Neural progenitor cell (in vitro differentiated cells): ENCODE data around the gene R3HDM2. TPM values are rescaled to one million over a fixed set of nuclear protein-coding genes. Genes with fewer than 3 reads are reported as not detected.

ENCODE experiments used
- DNase-seq: peaks from one replicate; pipeline ENCODE4 v3.0.0-alpha.2; 2016; ENCODE audit warnings: low spot score
- H2AFZ ChIP-seq: fragments of 200-600 bp; sonication (generic); replicated peaks from 2 replicates; pipeline ENCODE4 v1.6.1; 2016; ENCODE audit warnings: antibody characterized with exemption
- H3F3A ChIP-seq: fragments of 200-600 bp; sonication (generic); 2 replicates; pipeline ENCODE4 v1.6.1; 2016; ENCODE audit warnings: antibody characterized with exemption, low read depth
- H3K27ac ChIP-seq: fragments of 200-600 bp; sonication (generic); 2 replicates; pipeline ENCODE4 v1.5.1; 2016; ENCODE audit warnings: mild to moderate bottlenecking
- H3K27me3 ChIP-seq: fragments of 200-600 bp; sonication (generic); 2 replicates; pipeline ENCODE4 v1.6.1; 2016; ENCODE audit warnings: mild to moderate bottlenecking, moderate library complexity
- H3K36me3 ChIP-seq: fragments of 200-600 bp; sonication (generic); 2 replicates; pipeline ENCODE4 v1.5.1; 2016
- H3K4me1 ChIP-seq: fragments of 200-600 bp; sonication (generic); 2 replicates; pipeline ENCODE4 v1.6.1; 2016; ENCODE audit warnings: mixed run types
- H3K4me2 ChIP-seq: fragments of 200-600 bp; sonication (generic); 2 replicates; pipeline ENCODE4 v1.6.1; 2016
- H3K4me3 ChIP-seq: fragments of 200-600 bp; sonication (generic); 2 replicates; pipeline ENCODE4 v1.5.1; 2016
- H3K79me2 ChIP-seq: fragments of 200-600 bp; sonication (generic); 2 replicates; pipeline ENCODE4 v1.6.1; 2016; ENCODE audit warnings: low read depth
- H3K9ac ChIP-seq: fragments of 200-600 bp; sonication (generic); 2 replicates; pipeline ENCODE4 v1.6.1; 2016
- H3K9me3 ChIP-seq: fragments of 200-600 bp; sonication (generic); 2 replicates; pipeline ENCODE4 v1.5.1; 2016; ENCODE audit warnings: low read depth
- H4K20me1 ChIP-seq: fragments of 200-600 bp; sonication (generic); 2 replicates; pipeline ENCODE4 v1.6.1; 2016; ENCODE audit warnings: low read depth
- H3K27ac Mint-ChIP-seq: 3 replicates; pipeline ENCODE4 v1.8.0; 2021; ENCODE audit warnings: mixed read lengths
- H3K27me3 Mint-ChIP-seq: 2 replicates; pipeline ENCODE4 v1.8.0; 2022; ENCODE audit warnings: low read depth, mild to moderate bottlenecking, inconsistent platforms, moderate library complexity, mixed read lengths; ENCODE audit not compliant: insufficient read depth
- H3K36me3 Mint-ChIP-seq: 3 replicates; pipeline ENCODE4 v1.8.0; 2021; ENCODE audit warnings: mixed read lengths
- H3K4me1 Mint-ChIP-seq: 3 replicates; pipeline ENCODE4 v1.8.0; 2021; ENCODE audit warnings: mixed read lengths
- H3K4me3 Mint-ChIP-seq: 3 replicates; pipeline ENCODE4 v1.8.0; 2021; ENCODE audit warnings: mild to moderate bottlenecking, moderate library complexity, mixed read lengths
- H3K9me3 Mint-ChIP-seq: 3 replicates; pipeline ENCODE4 v1.8.0; 2020; ENCODE audit warnings: mixed read lengths
- EZH2 ChIP-seq: fragments of 200-600 bp; sonication (generic); IDR thresholded peaks from 2 replicates; pipeline ENCODE4 v1.6.1; 2017; ENCODE audit warnings: antibody characterized with exemption, mild to moderate bottlenecking, moderate library complexity
- EZH2phosphoT487 ChIP-seq: fragments of 200-600 bp; sonication (generic); IDR thresholded peaks from 2 replicates; pipeline ENCODE4 v1.6.1; 2017; ENCODE audit warnings: antibody characterized with exemption
- total RNA-seq: library from RNA; depleted of rRNA; stranded (reverse); fragments of >200 nt; gene quantifications from 2 replicates; pipeline ENCODE4 v1.2.3, GENCODE V29; 2015; ENCODE audit warnings: low replicate concordance
- TF ChIP-seq, protein P1 (sequence below): fragments of 200-600 bp; sonication (generic); IDR thresholded peaks from 2 replicates; pipeline ENCODE4 v1.5.1; 2017; ENCODE audit warnings: antibody characterized with exemption, mild to moderate bottlenecking

R3HDM2 gene
- total RNA-seq, 1 donor from 2014 or later, result 40.0 TPM

GRCh38 chr12:57238854-57239554 lies 191.8 kb downstream of the R3HDM2 start:
- no peaks in the 10 kb centered on the region for H3K9me3 ChIP-seq
- Mint-ChIP-seq H3K4me1 (peaks cover 55% of the 10 kb centered on the region), H3K4me3 (peak overlapping the region; percentile 86), H3K36me3 (peaks cover 7% of the 10 kb centered on the region), H3K27ac (no peak overlapping the region), H3K27me3 (peaks cover 69% of the 10 kb centered on the region), H3K9me3 (no peaks in the 10 kb centered on the region)
- DNase-seq, result peak; percentile 94
- peak overlapping the region; percentile 44 for H3K4me3 ChIP-seq
- H3F3A ChIP-seq, result peaks cover 78% of the 10 kb centered on the region
- H3K79me2 ChIP-seq, result no peaks in the 10 kb centered on the region
- H4K20me1 ChIP-seq, result peaks cover 59% of the 10 kb centered on the region
- H3K9ac ChIP-seq, result no peak overlapping the region
- peak overlapping the region; percentile 83 for H2AFZ ChIP-seq
- peaks cover 63% of the 10 kb centered on the region for H3K4me1 ChIP-seq
- peak overlapping the region; percentile 98 for H3K4me2 ChIP-seq
- no peaks in the 10 kb centered on the region for H3K36me3 ChIP-seq
- TF ChIP-seq EZH2 (no peak), EZH2phosphoT487 (no peak)
- TF ChIP-seq, protein P1, sequence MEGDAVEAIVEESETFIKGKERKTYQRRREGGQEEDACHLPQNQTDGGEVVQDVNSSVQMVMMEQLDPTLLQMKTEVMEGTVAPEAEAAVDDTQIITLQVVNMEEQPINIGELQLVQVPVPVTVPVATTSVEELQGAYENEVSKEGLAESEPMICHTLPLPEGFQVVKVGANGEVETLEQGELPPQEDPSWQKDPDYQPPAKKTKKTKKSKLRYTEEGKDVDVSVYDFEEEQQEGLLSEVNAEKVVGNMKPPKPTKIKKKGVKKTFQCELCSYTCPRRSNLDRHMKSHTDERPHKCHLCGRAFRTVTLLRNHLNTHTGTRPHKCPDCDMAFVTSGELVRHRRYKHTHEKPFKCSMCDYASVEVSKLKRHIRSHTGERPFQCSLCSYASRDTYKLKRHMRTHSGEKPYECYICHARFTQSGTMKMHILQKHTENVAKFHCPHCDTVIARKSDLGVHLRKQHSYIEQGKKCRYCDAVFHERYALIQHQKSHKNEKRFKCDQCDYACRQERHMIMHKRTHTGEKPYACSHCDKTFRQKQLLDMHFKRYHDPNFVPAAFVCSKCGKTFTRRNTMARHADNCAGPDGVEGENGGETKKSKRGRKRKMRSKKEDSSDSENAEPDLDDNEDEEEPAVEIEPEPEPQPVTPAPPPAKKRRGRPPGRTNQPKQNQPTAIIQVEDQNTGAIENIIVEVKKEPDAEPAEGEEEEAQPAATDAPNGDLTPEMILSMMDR, result peak; percentile 99
- H3K27me3 ChIP-seq, result peaks cover 93% of the 10 kb centered on the region
- H3K27ac ChIP-seq, result no peak overlapping the region

GRCh38 chr12:57237932-57238853 lies 192.7 kb downstream of the R3HDM2 start:
- Histone ChIP-seq H3F3A (peaks cover 76% of the 10 kb centered on the region), H2AFZ (peak overlapping the region; percentile 83), H3K27ac (no peak overlapping the region), H3K27me3 (peaks cover 87% of the 10 kb centered on the region), H4K20me1 (peaks cover 59% of the 10 kb centered on the region), H3K36me3 (no peaks in the 10 kb centered on the region), H3K79me2 (no peaks in the 10 kb centered on the region), H3K4me1 (peaks cover 63% of the 10 kb centered on the region), H3K4me3 (peak overlapping the region; percentile 44), H3K4me2 (peak overlapping the region; percentile 98), H3K9me3 (no peaks in the 10 kb centered on the region), H3K9ac (no peak overlapping the region)
- Mint-ChIP-seq H3K27me3 (peaks cover 62% of the 10 kb centered on the region), H3K36me3 (peaks cover 12% of the 10 kb centered on the region), H3K4me1 (peaks cover 52% of the 10 kb centered on the region), H3K9me3 (no peaks in the 10 kb centered on the region), H3K4me3 (peak overlapping the region; percentile 86), H3K27ac (no peak overlapping the region)
- DNase-seq, result peak; percentile 76
- peak; percentile 2 for TF ChIP-seq EZH2phosphoT487
- peak; percentile 1 for TF ChIP-seq EZH2
- TF ChIP-seq, protein P1, result no peak

- Mint-ChIP-seq H3K9me3 (no peaks in the 10 kb centered on the region), H3K36me3 (peaks cover 16% of the 10 kb centered on the region), H3K27ac (no peak overlapping the region), H3K27me3 (peaks cover 59% of the 10 kb centered on the region), H3K4me3 (peak overlapping the region; percentile 77), H3K4me1 (peaks cover 51% of the 10 kb centered on the region)
- DNase-seq, result no peak
- TF ChIP-seq EZH2, result no peak
- TF ChIP-seq EZH2phosphoT487, result no peak
- TF ChIP-seq, protein P1, result no peak
- H3K4me2 ChIP-seq, result peak overlapping the region; percentile 98
- no peak overlapping the region for H3K9ac ChIP-seq
- no peak overlapping the region for H3K27ac ChIP-seq
- H3K4me1 ChIP-seq, result peaks cover 63% of the 10 kb centered on the region
- H2AFZ ChIP-seq, result no peak overlapping the region
- peak overlapping the region; percentile 44 for H3K4me3 ChIP-seq
- no peaks in the 10 kb centered on the region for H3K9me3 ChIP-seq
- peaks cover 80% of the 10 kb centered on the region for H3K27me3 ChIP-seq
- no peaks in the 10 kb centered on the region for H3K36me3 ChIP-seq
- H4K20me1 ChIP-seq, result peaks cover 56% of the 10 kb centered on the region
- no peaks in the 10 kb centered on the region for H3K79me2 ChIP-seq
- peaks cover 73% of the 10 kb centered on the region for H3F3A ChIP-seq
Observed at GRCh38 chr12:57237596-57237931, 193.3 kb downstream of the R3HDM2 start.
